NT2/D1 (cell line): ENCODE data around the gene MED15.

Source experiments
- DNase-seq: peaks from one replicate; pipeline ENCODE4 v3.0.0-alpha.2; 2011; ENCODE audit warnings: low read depth, low spot score
- H3K27me3 ChIP-seq: 2 replicates; pipeline ENCODE4 v1.6.0; 2011; ENCODE audit warnings: mild to moderate bottlenecking; ENCODE audit not compliant: insufficient read length, insufficient read depth
- H3K36me3 ChIP-seq: 2 replicates; pipeline ENCODE4 v1.6.1; 2011; ENCODE audit warnings: mild to moderate bottlenecking, low read length, mixed read lengths; ENCODE audit not compliant: insufficient read depth, insufficient read length
- H3K4me1 ChIP-seq: 2 replicates; pipeline ENCODE4 v1.5.1; 2011; ENCODE audit not compliant: insufficient read depth, insufficient read length
- H3K4me3 ChIP-seq: 2 replicates; pipeline ENCODE4 v1.5.1; 2011; ENCODE audit warnings: low read depth; ENCODE audit not compliant: insufficient read length
- H3K9ac ChIP-seq: 2 replicates; pipeline ENCODE4 v1.6.0; 2011; ENCODE audit warnings: low read depth; ENCODE audit not compliant: insufficient read length
- H3K9me3 ChIP-seq: 2 replicates; pipeline ENCODE4 v1.5.1; 2011; ENCODE audit warnings: mild to moderate bottlenecking, low read length; ENCODE audit not compliant: insufficient read depth
- SUZ12 ChIP-seq: IDR thresholded peaks from 2 replicates; pipeline ENCODE4 v1.6.1; 2011; ENCODE audit not compliant: insufficient read length, insufficient read depth; ENCODE audit errors: extremely low read depth
- YY1 ChIP-seq: IDR thresholded peaks from 2 replicates; pipeline ENCODE4 v1.6.1; 2011; ENCODE audit not compliant: insufficient read length, insufficient read depth
- ZNF274 ChIP-seq: IDR thresholded peaks from 2 replicates; pipeline ENCODE4 v1.6.1; 2011; ENCODE audit warnings: mild to moderate bottlenecking, low read depth, low read length

The MED15 gene

DNA sequence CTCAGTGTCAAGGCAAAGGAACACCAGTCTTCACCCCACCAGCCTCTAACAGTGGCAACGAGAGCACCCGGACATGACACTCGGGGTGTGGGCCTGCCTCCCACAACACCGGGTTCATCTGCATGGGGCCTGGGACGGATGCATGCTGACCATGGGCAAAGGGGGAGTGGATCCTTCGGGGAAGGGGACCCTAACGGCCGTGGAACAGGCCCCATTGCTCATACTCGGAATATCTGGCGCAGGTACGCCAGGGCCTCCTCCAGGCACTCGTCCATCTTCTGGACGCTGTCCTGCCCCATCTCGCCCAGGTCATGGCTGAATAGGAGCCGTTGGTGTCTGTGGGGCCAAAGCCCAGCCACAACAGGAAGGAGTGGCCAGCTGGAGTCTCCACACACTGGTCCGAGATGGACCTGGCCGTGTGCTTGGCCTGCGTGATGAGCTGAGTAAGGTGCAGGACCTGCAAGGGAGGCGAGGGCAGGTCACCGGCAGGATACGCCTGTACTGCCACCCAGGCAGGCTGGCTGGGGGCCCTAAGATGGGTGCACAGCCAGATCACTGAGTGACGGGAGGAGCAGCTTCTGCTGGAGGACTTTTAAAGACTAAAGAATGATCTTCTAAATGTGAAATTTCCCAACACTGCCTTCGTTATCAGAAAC, 96.8 kb downstream of the MED15 start:
- no peaks in the 10 kb centered on the region for H3K9me3 ChIP-seq
- H3K4me1 ChIP-seq: peaks cover 14% of the 10 kb centered on the region
- H3K9ac ChIP-seq: no peak overlapping the region
- H3K4me3 ChIP-seq: no peak overlapping the region
- TF ChIP-seq SUZ12: no peak
- TF ChIP-seq ZNF274: no peak
- no peak for TF ChIP-seq YY1
- no peaks in the 10 kb centered on the region for H3K36me3 ChIP-seq
- peaks cover 4% of the 10 kb centered on the region for H3K27me3 ChIP-seq
- DNase-seq: no peak

- no peak for TF ChIP-seq SUZ12
- no peak for TF ChIP-seq YY1
- no peak for TF ChIP-seq ZNF274
- Histone ChIP-seq H3K27me3 (peaks cover 4% of the 10 kb centered on the region), H3K36me3 (no peaks in the 10 kb centered on the region), H3K9me3 (no peaks in the 10 kb centered on the region), H3K9ac (no peak overlapping the region), H3K4me3 (no peak overlapping the region), H3K4me1 (peaks cover 14% of the 10 kb centered on the region)
- DNase-seq: no peak
Observed at GRCh38 chr22:20604776-20605221, 97.4 kb downstream of the MED15 start.

GRCh38 chr22:20605328-20605727, 97.9 kb downstream of the MED15 start:
- no peak for DNase-seq
- no peak overlapping the region for H3K4me3 ChIP-seq
- H3K9ac ChIP-seq: no peak overlapping the region
- peaks cover 4% of the 10 kb centered on the region for H3K27me3 ChIP-seq
- peaks cover 14% of the 10 kb centered on the region for H3K4me1 ChIP-seq
- TF ChIP-seq SUZ12: no peak
- TF ChIP-seq ZNF274: no peak
- no peak for TF ChIP-seq YY1
- H3K36me3 ChIP-seq: no peaks in the 10 kb centered on the region
- H3K9me3 ChIP-seq: no peaks in the 10 kb centered on the region

DNA sequence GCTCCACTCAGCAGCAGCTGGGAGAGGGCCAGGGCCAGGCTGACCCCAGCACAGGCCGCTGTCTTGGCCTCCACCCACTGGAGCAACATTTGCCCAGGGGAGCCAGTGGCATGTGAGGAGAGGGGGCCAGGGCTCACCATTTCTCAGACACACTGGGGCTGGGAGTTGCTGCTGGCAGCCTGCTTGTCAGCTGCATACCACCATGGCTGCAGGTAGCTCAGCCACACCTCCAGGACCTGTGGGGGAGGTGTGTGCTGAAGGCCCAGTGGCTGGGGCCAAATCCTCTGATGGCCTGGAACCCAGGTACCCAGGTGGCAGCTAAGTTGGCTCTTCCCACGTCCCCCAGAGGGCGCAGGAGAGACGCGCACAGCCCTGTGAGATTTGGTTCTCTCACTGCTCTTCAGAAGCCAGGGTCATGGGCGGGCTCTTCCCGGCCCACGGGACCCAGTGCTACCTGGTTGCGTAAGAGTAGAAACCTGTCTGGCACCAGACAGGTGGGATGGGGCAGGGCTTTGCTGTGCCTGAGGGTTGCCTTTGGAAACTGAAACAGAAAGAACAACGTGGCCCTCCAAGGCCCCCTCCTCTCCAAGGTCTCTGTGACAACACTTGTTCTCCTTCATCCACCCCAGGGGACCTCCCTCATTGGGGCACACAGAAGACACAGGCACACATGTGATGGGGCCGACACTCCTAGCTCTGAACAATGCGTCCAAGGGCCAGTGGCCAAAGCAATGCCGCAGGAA, 98.8 kb downstream of the MED15 start:
- Histone ChIP-seq H3K4me3 (no peak overlapping the region), H3K9ac (peak overlapping the region; percentile 26), H3K36me3 (no peaks in the 10 kb centered on the region), H3K4me1 (peaks cover 14% of the 10 kb centered on the region), H3K9me3 (no peaks in the 10 kb centered on the region), H3K27me3 (peaks cover 4% of the 10 kb centered on the region)
- peak; percentile 70 for DNase-seq
- TF ChIP-seq SUZ12 (no peak), YY1 (no peak), ZNF274 (no peak)

- DNase-seq: no peak
- Histone ChIP-seq H3K4me1 (peaks cover 14% of the 10 kb centered on the region), H3K9ac (peak overlapping the region; percentile 26), H3K36me3 (no peaks in the 10 kb centered on the region), H3K4me3 (no peak overlapping the region), H3K27me3 (peaks cover 4% of the 10 kb centered on the region), H3K9me3 (no peaks in the 10 kb centered on the region)
- TF ChIP-seq ZNF274 (no peak), SUZ12 (no peak), YY1 (no peak)
Observed at GRCh38 chr22:20606784-20607128, 99.3 kb downstream of the MED15 start.

DNA sequence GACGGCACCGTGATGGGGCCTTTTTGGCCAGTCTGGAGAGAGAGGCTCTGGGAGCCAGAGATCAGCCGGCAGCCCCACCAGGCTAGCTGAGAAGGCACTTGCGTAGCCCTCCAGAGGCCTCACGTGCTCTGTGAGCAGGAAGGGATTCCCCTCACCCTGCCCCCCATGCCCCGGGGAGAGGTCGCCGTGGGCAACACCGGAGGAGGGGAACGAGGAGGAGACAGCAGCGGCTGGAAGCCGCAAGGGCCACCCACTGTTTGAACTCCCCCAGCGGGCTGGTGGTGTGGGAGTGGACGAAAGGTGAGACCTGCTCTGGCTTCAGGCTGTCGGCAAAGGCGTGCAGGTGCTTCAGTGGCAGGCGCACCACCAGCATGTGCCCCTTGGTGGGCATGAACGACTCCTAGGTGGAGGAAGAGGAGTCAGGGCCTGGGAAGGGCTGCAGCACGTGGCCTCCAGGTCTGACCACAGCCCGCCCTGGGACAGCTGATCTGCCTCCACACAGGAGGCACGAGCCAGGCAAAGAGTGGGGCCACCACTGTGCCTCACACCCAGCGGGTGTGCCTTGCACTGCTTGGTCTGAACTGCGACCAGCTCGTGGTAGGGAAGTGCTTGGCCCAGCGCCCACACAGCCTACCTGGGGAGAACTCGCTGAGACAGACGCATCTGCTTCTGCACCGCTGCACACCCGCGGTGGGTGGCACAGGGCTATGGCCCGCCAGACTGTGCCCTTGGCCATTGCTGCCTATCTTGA, 99.9 kb downstream of the MED15 start:
- no peaks in the 10 kb centered on the region for H3K9me3 ChIP-seq
- no peak overlapping the region for H3K4me3 ChIP-seq
- no peak overlapping the region for H3K9ac ChIP-seq
- H3K4me1 ChIP-seq: peaks cover 14% of the 10 kb centered on the region
- TF ChIP-seq ZNF274: no peak
- no peak for TF ChIP-seq SUZ12
- no peak for TF ChIP-seq YY1
- no peak for DNase-seq
- no peaks in the 10 kb centered on the region for H3K36me3 ChIP-seq
- peaks cover 4% of the 10 kb centered on the region for H3K27me3 ChIP-seq

GRCh38 chr22:20610243-20610686, 102.9 kb downstream of the MED15 start:
- H3K9ac ChIP-seq: no peak overlapping the region
- H3K4me3 ChIP-seq: no peak overlapping the region
- no peak for TF ChIP-seq ZNF274
- no peaks in the 10 kb centered on the region for H3K36me3 ChIP-seq
- DNase-seq: no peak
- peaks cover 4% of the 10 kb centered on the region for H3K27me3 ChIP-seq
- no peaks in the 10 kb centered on the region for H3K9me3 ChIP-seq
- peaks cover 14% of the 10 kb centered on the region for H3K4me1 ChIP-seq
